ENCODE measurements around the gene PROC. TPM values are rescaled to one million over a fixed set of nuclear protein-coding genes. Genes with fewer than 3 reads are reported as not detected.

Gene PROC
- total and polyA plus RNA-seq, 10 donors: 0.16 to 0.52 (median 0.21) TPM; not detected in 7

DNA sequence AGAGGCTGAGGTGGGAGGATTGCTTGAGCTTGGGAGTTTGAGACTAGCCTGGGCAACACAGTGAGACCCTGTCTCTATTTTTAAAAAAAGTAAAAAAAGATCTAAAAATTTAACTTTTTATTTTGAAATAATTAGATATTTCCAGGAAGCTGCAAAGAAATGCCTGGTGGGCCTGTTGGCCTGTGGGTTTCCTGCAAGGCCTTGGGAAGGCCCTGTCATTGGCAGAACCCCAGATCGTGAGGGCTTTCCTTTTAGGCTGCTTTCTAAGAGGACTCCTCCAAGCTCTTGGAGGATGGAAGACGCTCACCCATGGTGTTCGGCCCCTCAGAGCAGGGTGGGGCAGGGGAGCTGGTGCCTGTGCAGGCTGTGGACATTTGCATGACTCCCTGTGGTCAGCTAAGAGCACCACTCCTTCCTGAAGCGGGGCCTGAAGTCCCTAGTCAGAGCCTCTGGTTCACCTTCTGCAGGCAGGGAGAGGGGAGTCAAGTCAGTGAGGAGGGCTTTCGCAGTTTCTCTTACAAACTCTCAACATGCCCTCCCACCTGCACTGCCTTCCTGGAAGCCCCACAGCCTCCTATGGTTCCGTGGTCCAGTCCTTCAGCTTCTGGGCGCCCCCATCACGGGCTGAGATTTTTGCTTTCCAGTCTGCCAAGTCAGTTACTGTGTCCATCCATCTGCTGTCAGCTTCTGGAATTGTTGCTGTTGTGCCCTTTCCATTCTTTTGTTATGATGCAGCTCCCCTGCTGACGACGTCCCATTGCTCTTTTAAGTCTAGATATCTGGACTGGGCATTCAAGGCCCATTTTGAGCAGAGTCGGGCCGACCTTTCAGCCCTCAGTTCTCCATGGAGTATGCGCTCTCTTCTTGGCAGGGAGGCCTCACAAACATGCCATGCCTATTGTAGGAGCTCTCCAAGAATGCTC lies 6.6 kb downstream of the PROC start:
- no peak for DNase-seq
- H3K27ac ChIP-seq: no peak overlapping the region
- WGBS, 5 donors: 76 to 85% (median 79%) methylated on average over 12 to 13 of the region's 13 CpGs
- H3K4me1 ChIP-seq: peaks cover 7 to 22% (median 16%) of the 10 kb centered on the region in 6 donors
- H3K27me3 ChIP-seq (replicated peaks in 1 of 7): peaks cover 0 to 40% (median 24%) of the 10 kb centered on the region in 7 donors
- TF ChIP-seq CTCF (IDR thresholded peaks at IDR 0.05 in 8 of 11, conservative IDR thresholded peaks at IDR 0.05 in 3 of 11) (no peak), POLR2AphosphoS5 (IDR thresholded peaks at IDR 0.05) (no peak), POLR2A (IDR thresholded peaks at IDR 0.05) (no peak)
- H3K9me3 ChIP-seq: no peaks in the 10 kb centered on the region
- no peaks in the 10 kb centered on the region for H3K36me3 ChIP-seq
- no peak overlapping the region for H3K4me3 ChIP-seq
- intact Hi-C loops (cut with DNase I; ENCODE audit: low total_unique reads): no loop called here

- Histone ChIP-seq H3K4me1 (peaks cover 7 to 22% (median 16%) of the 10 kb centered on the region in 6 donors), H3K4me3 (no peak overlapping the region), H3K9me3 (no peaks in the 10 kb centered on the region), H3K27ac (no peak overlapping the region), H3K27me3 (replicated peaks in 1 of 7) (peaks cover 0 to 40% (median 24%) of the 10 kb centered on the region in 7 donors), H3K36me3 (no peaks in the 10 kb centered on the region)
- DNase-seq: no peak
- intact Hi-C loops (cut with DNase I; ENCODE audit: low total_unique reads): no loop called here
- TF ChIP-seq POLR2A (IDR thresholded peaks at IDR 0.05) (no peak), POLR2AphosphoS5 (IDR thresholded peaks at IDR 0.05) (no peak), CTCF (IDR thresholded peaks at IDR 0.05 in 8 of 11, conservative IDR thresholded peaks at IDR 0.05 in 3 of 11) (no peak)
- whole genome bisulfite sequencing, 5 donors: 91 to 97% (median 95%) methylated on average over 16 of the region's 16 CpGs
Observed at GRCh38 chr2:127425540-127426490, 7.6 kb downstream of the PROC start.

DNA sequence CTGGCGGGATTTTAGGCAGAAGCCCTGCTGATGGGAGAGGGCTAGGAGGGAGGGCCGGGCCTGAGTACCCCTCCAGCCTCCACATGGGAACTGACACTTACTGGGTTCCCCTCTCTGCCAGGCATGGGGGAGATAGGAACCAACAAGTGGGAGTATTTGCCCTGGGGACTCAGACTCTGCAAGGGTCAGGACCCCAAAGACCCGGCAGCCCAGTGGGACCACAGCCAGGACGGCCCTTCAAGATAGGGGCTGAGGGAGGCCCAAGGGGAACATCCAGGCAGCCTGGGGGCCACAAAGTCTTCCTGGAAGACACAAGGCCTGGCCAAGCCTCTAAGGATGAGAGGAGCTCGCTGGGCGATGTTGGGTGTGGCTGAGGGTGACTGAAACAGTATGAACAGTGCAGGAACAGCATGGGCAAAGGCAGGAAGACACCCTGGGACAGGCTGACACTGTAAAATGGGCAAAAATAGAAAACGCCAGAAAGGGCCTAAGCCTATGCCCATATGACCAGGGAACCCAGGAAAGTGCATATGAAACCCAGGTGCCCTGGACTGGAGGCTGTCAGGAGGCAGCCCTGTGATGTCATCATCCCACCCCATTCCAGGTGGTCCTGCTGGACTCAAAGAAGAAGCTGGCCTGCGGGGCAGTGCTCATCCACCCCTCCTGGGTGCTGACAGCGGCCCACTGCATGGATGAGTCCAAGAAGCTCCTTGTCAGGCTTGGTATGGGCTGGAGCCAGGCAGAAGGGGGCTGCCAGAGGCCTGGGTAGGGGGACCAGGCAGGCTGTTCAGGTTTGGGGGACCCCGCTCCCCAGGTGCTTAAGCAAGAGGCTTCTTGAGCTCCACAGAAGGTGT lies 8.5 kb downstream of the PROC start:
- H3K4me1 ChIP-seq: peaks cover 7 to 22% (median 16%) of the 10 kb centered on the region in 6 donors
- TF ChIP-seq POLR2AphosphoS5 (IDR thresholded peaks at IDR 0.05) (no peak), POLR2A (IDR thresholded peaks at IDR 0.05) (no peak), CTCF (IDR thresholded peaks at IDR 0.05 in 8 of 11, conservative IDR thresholded peaks at IDR 0.05 in 3 of 11) (no peak)
- H3K4me3 ChIP-seq: no peak overlapping the region
- H3K27me3 ChIP-seq (replicated peaks in 1 of 7): peaks cover 0 to 32% (median 24%) of the 10 kb centered on the region in 7 donors
- H3K9me3 ChIP-seq: no peaks in the 10 kb centered on the region
- intact Hi-C loops (cut with DNase I; ENCODE audit: low total_unique reads): no loop called here
- H3K27ac ChIP-seq: no peak overlapping the region
- H3K36me3 ChIP-seq: peaks cover 0 to 4% (median 0%) of the 10 kb centered on the region in 6 donors
- no peak for DNase-seq
- WGBS, 5 donors: 89 to 95% (median 92%) methylated on average over 10 of the region's 10 CpGs

All from spleen (tissue), 11 donors.